HEK293 (cell line): ENCODE data around the gene RMND5B.

Experiments used
- GFI1B ChIP-seq: fragments of 450-650 bp; formaldehyde crosslinking; IDR thresholded peaks from 2 replicates; pipeline ENCODE4 v1.5.1; 2016; ENCODE audit warnings: missing biosample characterization, missing genetic modification characterization
- HOXC10 ChIP-seq: sonication (generic); formaldehyde crosslinking; IDR thresholded peaks from 2 replicates; pipeline ENCODE4 v1.8.1; 2023; ENCODE audit warnings: mild to moderate bottlenecking, missing genetic modification reagents
- INSM2 ChIP-seq: fragments of 450-650 bp; formaldehyde crosslinking; IDR thresholded peaks from 2 replicates; pipeline ENCODE4 v1.5.1; 2016; ENCODE audit warnings: missing biosample characterization, missing genetic modification characterization
- KLF1 ChIP-seq: fragments of 450-650 bp; formaldehyde crosslinking; IDR thresholded peaks from 2 replicates; pipeline ENCODE4 v1.5.1; 2016; ENCODE audit warnings: missing biosample characterization, missing genetic modification characterization
- MEIS1 ChIP-seq: sonication (generic); formaldehyde crosslinking; IDR thresholded peaks from 2 replicates; pipeline ENCODE4 v1.8.1; 2022; ENCODE audit warnings: missing genetic modification reagents, mild to moderate bottlenecking, borderline replicate concordance
- PATZ1 ChIP-seq: fragments of 450-650 bp; formaldehyde crosslinking; IDR thresholded peaks from 2 replicates; pipeline ENCODE4 v1.5.1; 2016; ENCODE audit warnings: missing biosample characterization, missing genetic modification characterization
- REPIN1 ChIP-seq: fragments of 450-650 bp; formaldehyde crosslinking; IDR thresholded peaks from 2 replicates; pipeline ENCODE4 v1.5.1; 2017; ENCODE audit warnings: missing biosample characterization, missing genetic modification characterization, low read depth
- REST ChIP-seq: fragments of 450-650 bp; formaldehyde crosslinking; IDR thresholded peaks from 2 replicates; pipeline ENCODE4 v1.5.1; 2016; ENCODE audit warnings: missing biosample characterization, missing genetic modification characterization
- SP3 ChIP-seq: fragments of 450-650 bp; formaldehyde crosslinking; IDR thresholded peaks from 2 replicates; pipeline ENCODE4 v1.5.1; 2016; ENCODE audit warnings: missing biosample characterization, missing genetic modification characterization
- ZBTB1 ChIP-seq: fragments of 450-650 bp; formaldehyde crosslinking; IDR thresholded peaks from 2 replicates; pipeline ENCODE4 v1.5.1; 2016; ENCODE audit warnings: missing biosample characterization, missing genetic modification characterization
- ZBTB17 ChIP-seq: fragments of 450-650 bp; formaldehyde crosslinking; IDR thresholded peaks from 2 replicates; pipeline ENCODE4 v1.5.1; 2016; ENCODE audit warnings: missing biosample characterization, missing genetic modification characterization
- ZNF138 ChIP-seq: fragments of 450-650 bp; formaldehyde crosslinking; IDR thresholded peaks from 2 replicates; pipeline ENCODE4 v1.5.1; 2016; ENCODE audit warnings: missing biosample characterization, missing genetic modification characterization, borderline replicate concordance
- ZNF148 ChIP-seq: fragments of 450-650 bp; formaldehyde crosslinking; IDR thresholded peaks from 2 replicates; pipeline ENCODE4 v1.5.0; 2017; ENCODE audit warnings: missing biosample characterization, missing genetic modification characterization, borderline replicate concordance
- ZNF174 ChIP-seq: fragments of 450-650 bp; formaldehyde crosslinking; IDR thresholded peaks from 2 replicates; pipeline ENCODE4 v1.5.0; 2017; ENCODE audit warnings: missing biosample characterization, mild to moderate bottlenecking, missing genetic modification characterization
- ZNF23 ChIP-seq: fragments of 450-650 bp; formaldehyde crosslinking; IDR thresholded peaks from 2 replicates; pipeline ENCODE4 v1.5.1; 2016; ENCODE audit warnings: missing biosample characterization, missing genetic modification characterization, borderline replicate concordance
- ZNF24 ChIP-seq: fragments of 450-650 bp; formaldehyde crosslinking; IDR thresholded peaks from 2 replicates; pipeline ENCODE4 v1.5.1; 2016; ENCODE audit warnings: missing biosample characterization, missing genetic modification characterization
- ZNF280C ChIP-seq: fragments of 450-650 bp; formaldehyde crosslinking; IDR thresholded peaks from 2 replicates; pipeline ENCODE4 v1.5.1; 2016; ENCODE audit warnings: missing biosample characterization, missing genetic modification characterization
- ZNF335 ChIP-seq: fragments of 450-650 bp; formaldehyde crosslinking; conservative IDR thresholded peaks from 2 replicates; pipeline ENCODE4 v1.5.1; 2016; ENCODE audit warnings: missing biosample characterization, missing genetic modification characterization
- ZNF398 ChIP-seq: fragments of 450-650 bp; formaldehyde crosslinking; IDR thresholded peaks from 2 replicates; pipeline ENCODE4 v1.5.1; 2017; ENCODE audit warnings: missing biosample characterization, missing genetic modification characterization
- ZNF449 ChIP-seq: fragments of 450-650 bp; formaldehyde crosslinking; IDR thresholded peaks from 2 replicates; pipeline ENCODE4 v1.5.1; 2017; ENCODE audit warnings: missing biosample characterization, mild to moderate bottlenecking, missing genetic modification characterization, moderate library complexity
- ZNF677 ChIP-seq: fragments of 450-650 bp; IDR thresholded peaks from 2 replicates; pipeline ENCODE4 v1.5.0; 2018; ENCODE audit warnings: missing biosample characterization, mild to moderate bottlenecking, missing genetic modification characterization, moderate library complexity
- ZNF830 ChIP-seq: fragments of 450-650 bp; IDR thresholded peaks from 2 replicates; pipeline ENCODE4 v1.5.0; 2018; ENCODE audit warnings: missing biosample characterization, missing genetic modification characterization, low read depth, mild to moderate bottlenecking, moderate library complexity
- ZNF837 ChIP-seq: fragments of 450-650 bp; formaldehyde crosslinking; IDR thresholded peaks from 2 replicates; pipeline ENCODE4 v1.5.1; 2016; ENCODE audit warnings: missing biosample characterization, missing genetic modification characterization

RMND5B gene

GRCh38 chr5:178153530-178154340 is 22.9 kb downstream of the RMND5B start, which contains the start of gene NHP2 (continued):
- TF ChIP-seq INSM2 (tag by site-specific recombination) (peak; percentile 22), ZNF23 (tag by site-specific recombination) (no peak), ZNF837 (tag by site-specific recombination) (no peak), PATZ1 (0 out of 2 replicates have a peak, but pooled peaks have one; percentile 18), ZNF677 (tag by site-specific recombination) (no peak), ZBTB17 (tag by site-specific recombination) (peak; percentile 62), ZNF449 (no peak), ZNF335 (tag by site-specific recombination) (peak; percentile 75), ZNF138 (tag by site-specific recombination) (no peak), ZNF174 (tag by site-specific recombination) (no peak), KLF1 (tag by site-specific recombination) (peak; percentile 90), ZNF24 (tag by site-specific recombination) (no peak), HOXC10 (CRISPR knock-in tag) (no peak), GFI1B (no peak), ZNF830 (tag by site-specific recombination) (no peak), MEIS1 (CRISPR knock-in tag) (no peak), ZNF280C (no peak), ZNF148 (no peak), ZBTB1 (tag by site-specific recombination) (no peak), REPIN1 (0 out of 2 replicates have a peak, but pooled peaks have one; percentile 25), SP3 (tag by site-specific recombination) (peak; percentile 99), ZNF398 (tag by site-specific recombination) (no peak), REST (tag by site-specific recombination) (no peak; the same call in 1 of the 2 replicates)
